Activated naive CD4-positive, alpha-beta T cell treated with anti-CD3 and anti-CD28 coated beads, Interleukin-2, amount 10 ng/mL, durations not matched to agents 7 days and 5 days (primary cell): Measurements from ENCODE around the gene EPO.
"Not testable (repeated sequence)": the region's sequence is repeated elsewhere in the genome, so short reads cannot be mapped to it uniquely, and the experiment has no call there.

Experiments
- CTCF ChIA-PET: fragments of 350-600 bp; sonication (Branson Sonifier 250); formaldehyde crosslinking; loops from one replicate; lab custom pipeline; 2021; ENCODE audit warnings: antibody characterized with exemption; lab: Charles Lee
- DNase-seq: peaks from one replicate; pipeline ENCODE4 v3.0.0-alpha.2; 2020
- H3K27ac Mint-ChIP-seq: one replicate; pipeline ENCODE4 v1.8.0; 2021; ENCODE audit warnings: mild to moderate bottlenecking, moderate library complexity, mixed read lengths
- H3K27me3 Mint-ChIP-seq: one replicate; pipeline ENCODE4 v1.8.0; 2021; ENCODE audit warnings: mild to moderate bottlenecking, mixed read lengths
- H3K36me3 Mint-ChIP-seq: one replicate; pipeline ENCODE4 v1.8.0; 2021; ENCODE audit warnings: mixed read lengths
- H3K4me1 Mint-ChIP-seq: one replicate; pipeline ENCODE4 v1.8.0; 2021; ENCODE audit warnings: mixed read lengths
- H3K4me3 Mint-ChIP-seq: one replicate; pipeline ENCODE4 v1.8.0; 2021; ENCODE audit warnings: mild to moderate bottlenecking, moderate library complexity, mixed read lengths
- H3K9me3 Mint-ChIP-seq: one replicate; pipeline ENCODE4 v1.8.0; 2021; ENCODE audit warnings: mixed read lengths

The EPO gene

DNA sequence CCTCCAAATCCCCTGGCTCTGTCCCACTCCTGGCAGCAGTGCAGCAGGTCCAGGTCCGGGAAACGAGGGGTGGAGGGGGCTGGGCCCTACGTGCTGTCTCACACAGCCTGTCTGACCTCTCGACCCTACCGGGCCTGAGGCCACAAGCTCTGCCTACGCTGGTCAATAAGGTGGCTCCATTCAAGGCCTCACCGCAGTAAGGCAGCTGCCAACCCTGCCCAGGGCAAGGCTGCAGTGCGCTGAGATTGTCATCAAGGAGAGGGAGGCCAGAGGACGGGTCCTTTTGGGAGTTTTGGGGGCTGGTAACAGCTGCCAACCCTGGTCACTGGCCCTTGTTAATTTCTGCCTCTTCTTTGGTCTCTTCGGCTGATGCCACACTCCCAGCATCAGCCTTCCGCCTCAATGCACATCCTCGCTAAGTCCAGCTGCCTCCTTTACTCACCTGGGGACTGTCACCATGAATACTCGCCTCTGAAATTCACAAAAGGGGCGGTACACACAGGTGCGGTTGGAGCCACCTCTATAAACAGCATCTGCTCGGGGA lies 3.5 kb downstream of the EPO start:
- peaks cover 87% of the 10 kb centered on the region for H3K27me3 Mint-ChIP-seq
- CTCF ChIA-PET = interaction anchor here (1.1 to 5.9 kb wide), 3 partner anchors 18 to 135 kb away, joined by 3 to 50 read pairs (median 5); partner anchors contain the start of gene POP7
- no peak for DNase-seq
- H3K36me3 Mint-ChIP-seq = no peaks in the 10 kb centered on the region
- no peak overlapping the region for H3K4me3 Mint-ChIP-seq
- H3K27ac Mint-ChIP-seq = no peak overlapping the region
- H3K4me1 Mint-ChIP-seq = peaks cover 3% of the 10 kb centered on the region
- H3K9me3 Mint-ChIP-seq = no peaks in the 10 kb centered on the region

DNA sequence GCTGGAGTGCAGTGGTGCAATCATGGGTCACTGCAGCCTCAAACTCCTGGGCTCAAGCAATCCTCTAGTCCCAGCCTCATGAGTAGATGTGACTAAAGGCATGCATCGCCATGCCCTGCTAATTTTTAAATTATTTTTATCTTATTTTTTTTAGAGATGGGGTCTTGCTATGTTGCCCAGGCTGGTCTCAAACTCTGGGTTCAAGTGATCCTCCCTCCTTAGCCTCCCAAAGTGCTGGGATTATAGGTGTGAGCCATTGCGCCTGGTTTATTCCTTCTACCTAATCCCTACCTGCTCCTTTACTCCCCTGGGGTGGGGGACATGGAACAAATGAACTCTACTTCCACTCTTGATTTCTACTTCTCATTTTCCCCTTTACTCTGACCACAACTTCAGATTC lies 4.1 kb downstream of the EPO start:
- H3K9me3 Mint-ChIP-seq, H3K4me1 Mint-ChIP-seq, H3K27ac Mint-ChIP-seq, H3K36me3 Mint-ChIP-seq, H3K4me3 Mint-ChIP-seq, DNase-seq: not testable (repeated sequence)
- CTCF ChIA-PET = interaction anchor here (0.9 to 5.9 kb wide), 8 partner anchors 10 to 136 kb away, joined by 3 to 50 read pairs (median 4); partner anchors contain the start of genes POP7 and SLC12A9
- peaks cover 84% of the 10 kb centered on the region for H3K27me3 Mint-ChIP-seq

DNA sequence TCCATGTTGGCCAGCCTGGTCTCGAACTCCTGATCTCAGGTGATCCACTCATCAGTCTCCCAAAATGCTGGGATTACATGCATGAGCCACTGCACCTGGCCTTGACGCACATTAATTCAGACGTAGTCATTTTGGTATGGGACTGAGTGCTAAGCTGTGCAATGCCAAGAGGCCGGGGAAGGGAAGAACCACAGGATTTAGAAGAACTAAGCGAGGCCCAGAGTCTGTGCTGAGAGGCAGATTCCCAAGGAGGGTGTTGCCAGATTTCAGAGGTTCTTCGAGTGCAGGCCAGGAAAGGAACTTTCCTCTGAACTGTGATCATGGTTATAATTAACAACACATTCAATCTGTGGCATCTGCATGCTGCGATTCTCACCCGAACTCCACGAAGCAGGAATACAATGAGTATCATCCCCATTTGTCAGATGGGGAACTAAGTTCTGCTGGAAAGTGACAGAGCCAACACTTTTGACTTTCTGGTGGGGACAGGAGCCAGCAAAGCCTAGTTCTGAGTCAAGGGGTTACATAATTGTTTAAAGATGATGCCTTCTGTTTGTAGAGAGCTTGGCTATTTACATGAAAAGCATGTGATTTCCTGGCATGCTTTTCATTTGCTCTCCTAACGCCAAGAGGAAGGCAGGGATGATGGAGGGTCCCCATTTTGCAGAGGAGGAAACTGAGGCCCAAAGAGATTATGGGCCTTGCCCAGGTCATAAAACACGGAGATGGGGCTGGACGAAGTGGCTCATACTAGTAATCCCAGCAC lies 6.9 kb downstream of the EPO start:
- H3K27ac Mint-ChIP-seq = no peak overlapping the region
- no peak for DNase-seq
- no peaks in the 10 kb centered on the region for H3K36me3 Mint-ChIP-seq
- no peaks in the 10 kb centered on the region for H3K9me3 Mint-ChIP-seq
- no peak overlapping the region for H3K4me3 Mint-ChIP-seq
- H3K4me1 Mint-ChIP-seq = peaks cover 3% of the 10 kb centered on the region
- CTCF ChIA-PET = interaction anchor here (0.9 to 5.9 kb wide), 5 partner anchors 21 to 168 kb away, joined by 3 to 50 read pairs (median 3); partner anchors contain the start of gene POP7
- peaks cover 62% of the 10 kb centered on the region for H3K27me3 Mint-ChIP-seq

DNA sequence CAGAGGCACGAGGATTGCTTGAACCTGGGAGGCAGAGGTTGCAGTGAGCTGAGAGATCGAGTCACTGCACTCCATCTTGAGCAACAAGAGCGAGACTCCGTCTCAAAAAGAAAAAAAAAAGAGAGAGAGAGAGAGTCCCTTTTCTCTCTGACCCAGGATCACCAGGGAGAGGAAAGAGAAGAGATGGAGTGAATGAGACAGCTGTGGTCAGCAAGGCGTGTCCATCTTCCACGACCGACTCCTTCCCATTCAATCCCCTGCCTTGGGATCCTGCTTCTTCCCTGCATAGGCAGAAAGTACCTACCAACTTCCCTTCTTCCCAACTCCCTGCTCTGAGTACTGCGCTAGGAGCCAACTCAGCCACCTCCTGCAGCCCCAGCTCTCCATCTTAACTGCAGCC lies 7.9 kb downstream of the EPO start:
- no peak overlapping the region for H3K4me3 Mint-ChIP-seq
- CTCF ChIA-PET = interaction anchor here (1.0 to 1.2 kb wide), 2 partner anchors 23 to 57 kb away, joined by 3 read pairs; no protein-coding TSS in a partner anchor
- peaks cover 3% of the 10 kb centered on the region for H3K4me1 Mint-ChIP-seq
- DNase-seq = no peak
- H3K9me3 Mint-ChIP-seq = no peaks in the 10 kb centered on the region
- peak overlapping the region; percentile 34 for H3K27ac Mint-ChIP-seq
- H3K36me3 Mint-ChIP-seq = no peaks in the 10 kb centered on the region
- peaks cover 58% of the 10 kb centered on the region for H3K27me3 Mint-ChIP-seq

DNA sequence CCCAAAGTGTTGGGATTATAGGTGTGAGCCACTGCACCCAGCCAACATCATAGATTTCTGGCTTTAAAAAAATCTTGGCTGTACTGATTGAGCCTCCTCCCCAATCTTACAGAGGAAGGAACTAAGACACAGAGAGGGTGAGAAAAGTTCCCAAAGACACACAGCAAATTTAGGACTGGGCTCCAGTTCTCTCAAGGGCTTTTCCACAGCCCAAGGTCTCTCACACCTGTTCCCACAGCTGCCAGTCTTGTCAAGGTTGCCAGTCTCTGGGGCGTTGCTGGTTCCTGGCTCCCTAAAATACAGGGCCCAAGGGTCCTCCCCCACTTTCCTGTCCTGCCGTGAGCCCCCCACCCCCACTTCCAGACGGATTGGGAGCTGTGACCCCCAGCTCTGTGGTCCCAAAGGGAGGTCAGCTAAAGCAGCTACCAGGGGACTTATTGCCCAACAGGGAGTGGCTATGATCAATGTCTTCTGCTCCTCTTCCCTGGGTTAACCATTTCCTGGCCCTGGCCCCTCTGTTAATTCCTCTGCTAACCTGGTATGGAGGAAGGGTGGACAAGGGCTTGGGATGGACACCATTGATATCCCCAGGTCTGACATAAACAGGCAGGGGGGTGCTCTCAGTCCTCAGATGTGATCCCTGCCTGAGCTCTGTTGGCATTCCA lies 10.0 kb downstream of the EPO start:
- no peak overlapping the region for H3K27ac Mint-ChIP-seq
- peaks cover 41% of the 10 kb centered on the region for H3K27me3 Mint-ChIP-seq
- CTCF ChIA-PET = interaction anchor here (1.3 kb wide), 1 partner anchor 122 kb away, joined by 4 read pairs; the partner anchor contains the start of gene SLC12A9
- no peak for DNase-seq
- H3K4me3 Mint-ChIP-seq = no peak overlapping the region
- H3K36me3 Mint-ChIP-seq = no peaks in the 10 kb centered on the region
- peaks cover 5% of the 10 kb centered on the region for H3K4me1 Mint-ChIP-seq
- H3K9me3 Mint-ChIP-seq = no peaks in the 10 kb centered on the region

DNA sequence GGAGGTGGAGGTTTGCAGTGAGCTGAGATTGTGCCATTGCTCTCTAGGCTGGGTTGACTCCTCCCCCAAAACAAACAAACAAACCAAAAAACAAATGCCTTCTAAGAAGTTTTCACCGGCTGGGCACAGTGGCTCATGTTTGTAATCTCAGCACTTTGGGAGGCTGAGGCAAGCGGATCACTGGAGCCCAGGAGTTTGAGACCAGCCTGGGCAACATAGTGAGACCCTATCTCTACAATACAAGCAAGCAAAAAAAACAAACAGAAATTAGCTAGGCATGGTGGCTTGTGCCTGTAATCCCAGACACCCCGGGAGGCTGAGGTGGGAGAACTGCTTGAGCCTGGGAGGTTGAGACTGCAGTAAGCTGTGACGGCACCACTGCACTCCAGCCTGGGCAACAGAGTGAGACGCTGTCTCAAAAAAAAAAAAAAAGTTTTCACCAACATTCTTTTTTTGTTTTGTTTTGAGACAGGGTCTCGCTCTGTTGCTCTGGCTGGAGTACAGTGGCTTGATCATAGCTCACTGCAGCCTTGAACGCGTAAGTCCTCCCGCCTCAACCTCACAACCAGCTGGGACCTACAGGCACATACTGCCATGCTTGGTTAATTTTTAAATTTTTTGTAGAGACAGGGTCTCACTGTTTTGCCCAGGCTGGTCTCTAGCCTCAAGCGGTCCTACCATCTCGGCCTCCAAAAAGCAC lies 11.8 kb downstream of the EPO start:
- no peak for DNase-seq
- Mint-ChIP-seq H3K27me3 (peaks cover 32% of the 10 kb centered on the region), H3K4me3 (no peak overlapping the region), H3K27ac (no peak overlapping the region), H3K4me1 (peaks cover 5% of the 10 kb centered on the region), H3K9me3 (no peaks in the 10 kb centered on the region), H3K36me3 (no peaks in the 10 kb centered on the region)
- CTCF ChIA-PET = interaction anchor here (0.7 kb wide), 1 partner anchor 1358 kb away, joined by 3 read pairs; no protein-coding TSS in a partner anchor

DNA sequence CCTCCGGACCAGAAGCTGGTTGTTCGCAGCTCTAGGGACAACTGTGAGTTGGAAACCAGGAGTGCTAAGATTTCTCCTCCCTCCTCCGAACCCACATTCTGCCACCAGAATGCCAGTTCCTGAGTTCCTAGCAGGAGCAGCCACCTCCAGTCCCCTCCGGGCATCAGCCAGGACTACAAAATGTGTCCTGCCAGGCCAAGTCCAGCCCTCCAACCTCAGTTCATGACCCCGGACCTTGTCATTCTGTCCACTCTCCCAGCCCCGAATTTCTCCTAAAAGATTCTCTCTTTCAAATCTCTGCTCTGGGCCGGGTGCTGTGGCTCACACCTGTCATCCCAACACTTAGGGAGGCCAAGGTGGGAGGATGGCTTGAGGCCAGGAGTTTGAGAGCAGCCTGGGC lies 15.5 kb downstream of the EPO start:
- Mint-ChIP-seq H3K27me3 (peaks cover 6% of the 10 kb centered on the region), H3K4me1 (peaks cover 5% of the 10 kb centered on the region), H3K36me3 (no peaks in the 10 kb centered on the region), H3K4me3 (no peak overlapping the region), H3K9me3 (no peaks in the 10 kb centered on the region), H3K27ac (no peak overlapping the region)
- no peak for DNase-seq
- CTCF ChIA-PET = no interaction called here

DNA sequence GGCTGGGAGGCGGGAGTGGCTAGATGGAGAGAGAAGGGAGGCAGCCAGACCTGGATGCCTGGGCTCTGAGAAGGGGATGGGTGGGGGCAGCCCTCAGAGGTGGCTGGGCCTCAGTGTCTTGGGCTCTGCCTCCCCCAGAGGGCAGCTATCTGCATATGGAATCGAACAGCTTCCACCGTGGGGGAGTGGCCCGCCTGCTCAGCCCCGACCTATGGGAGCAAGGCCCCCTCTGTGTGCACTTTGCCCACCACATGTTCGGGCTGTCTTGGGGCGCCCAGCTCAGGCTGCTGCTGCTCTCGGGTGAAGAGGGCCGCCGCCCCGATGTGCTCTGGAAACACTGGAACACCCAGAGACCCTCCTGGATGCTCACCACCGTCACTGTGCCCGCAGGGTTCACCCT lies 16.4 kb downstream of the EPO start:
- CTCF ChIA-PET = interaction anchor here (0.6 kb wide), 1 partner anchor 33 kb away, joined by 3 read pairs; no protein-coding TSS in a partner anchor
- Mint-ChIP-seq H3K9me3 (no peaks in the 10 kb centered on the region), H3K4me3 (no peak overlapping the region), H3K36me3 (no peaks in the 10 kb centered on the region), H3K27ac (no peak overlapping the region), H3K4me1 (peaks cover 5% of the 10 kb centered on the region), H3K27me3 (peaks cover 6% of the 10 kb centered on the region)
- DNase-seq = no peak

DNA sequence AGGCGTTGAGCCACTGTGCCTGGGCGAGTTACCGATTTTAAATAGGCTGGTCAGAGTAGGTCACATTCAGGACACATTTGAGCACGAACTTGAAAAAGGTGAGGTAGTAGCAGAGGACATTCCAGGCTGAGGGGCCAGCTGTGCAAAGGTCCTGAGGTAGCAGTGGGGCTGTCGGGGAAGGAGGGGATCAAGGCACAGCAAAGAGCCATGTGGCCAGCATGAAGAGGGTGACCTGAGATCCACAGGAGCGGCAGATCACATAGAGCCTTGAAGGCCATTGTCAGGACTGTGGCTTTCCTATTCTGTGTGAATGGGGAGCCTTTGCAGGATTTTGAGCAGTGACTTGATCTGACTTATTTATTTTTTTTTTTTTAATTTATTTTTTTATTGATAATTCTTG lies 19.7 kb downstream of the EPO start:
- no peak for DNase-seq
- Mint-ChIP-seq H3K27me3 (peaks cover 16% of the 10 kb centered on the region), H3K4me3 (no peak overlapping the region), H3K27ac (no peak overlapping the region), H3K9me3 (no peaks in the 10 kb centered on the region), H3K36me3 (no peaks in the 10 kb centered on the region), H3K4me1 (no peaks in the 10 kb centered on the region)
- CTCF ChIA-PET = no interaction called here

DNA sequence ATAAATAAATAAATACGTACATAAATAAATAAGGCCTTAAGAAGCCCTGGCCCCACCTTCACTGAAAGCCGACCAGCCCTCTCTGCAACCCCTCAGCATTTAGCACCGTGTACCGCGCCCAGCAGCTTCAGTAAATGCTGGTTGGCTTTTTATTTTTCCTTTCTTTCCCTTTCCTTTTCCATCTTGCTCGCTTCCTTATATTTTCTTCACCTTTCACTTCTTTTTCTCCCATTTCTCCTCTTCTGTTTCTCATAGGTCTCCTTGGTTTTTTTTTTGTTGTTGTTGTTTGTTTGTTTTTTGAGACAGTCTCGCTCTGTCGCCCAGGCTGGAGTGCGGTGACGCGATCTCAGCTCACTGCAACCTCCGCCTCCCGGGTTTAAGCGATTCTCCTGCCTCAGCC lies 24.3 kb downstream of the EPO start:
- H3K4me1 Mint-ChIP-seq = peaks cover 4% of the 10 kb centered on the region
- no peaks in the 10 kb centered on the region for H3K9me3 Mint-ChIP-seq
- H3K36me3 Mint-ChIP-seq = no peaks in the 10 kb centered on the region
- peaks cover 52% of the 10 kb centered on the region for H3K27me3 Mint-ChIP-seq
- no peak overlapping the region for H3K4me3 Mint-ChIP-seq
- CTCF ChIA-PET = no interaction called here
- no peak overlapping the region for H3K27ac Mint-ChIP-seq
- no peak for DNase-seq

DNA sequence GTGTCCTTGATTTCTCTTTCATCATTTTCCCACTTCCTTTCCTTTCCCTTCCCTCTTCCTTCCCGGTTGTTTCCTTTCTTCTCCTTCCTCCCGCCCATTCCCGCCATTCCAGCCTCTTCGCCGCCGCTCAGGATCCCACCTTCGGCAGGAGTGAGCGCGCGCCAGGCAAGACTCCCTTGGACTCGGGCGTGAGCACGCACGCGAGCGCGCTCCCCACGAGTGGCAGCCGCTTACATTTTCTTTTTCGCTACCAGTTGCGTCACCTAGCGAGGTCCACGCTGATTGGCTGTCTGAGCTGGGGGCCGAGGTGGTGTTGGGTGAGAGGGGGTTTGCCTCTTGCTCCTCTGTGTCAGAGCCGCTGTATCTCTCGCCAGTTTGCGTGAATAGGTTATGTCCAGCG lies 24.9 kb downstream of the EPO start:
- CTCF ChIA-PET = no interaction called here

DNA sequence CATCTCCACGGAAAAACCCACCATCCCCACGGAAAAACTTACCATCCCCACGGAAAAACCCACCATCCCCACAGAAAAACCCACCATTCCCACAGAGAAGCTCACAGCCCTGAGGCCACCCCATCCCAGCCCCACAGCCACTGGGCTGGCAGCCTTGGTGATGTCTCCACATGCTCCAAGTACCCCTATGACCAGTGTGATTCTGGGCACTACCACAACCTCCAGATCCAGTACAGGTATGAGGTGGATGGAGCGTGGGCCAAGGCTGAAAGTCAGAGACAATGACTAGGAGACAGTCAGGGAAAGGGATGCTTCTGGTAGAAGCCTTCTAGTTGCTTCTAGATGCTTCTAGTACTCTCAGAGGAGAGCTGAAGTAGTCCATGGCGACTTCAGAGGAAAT lies 32.7 kb downstream of the EPO start:
- Mint-ChIP-seq H3K4me1 (no peaks in the 10 kb centered on the region), H3K27ac (peak overlapping the region; percentile 64), H3K36me3 (no peaks in the 10 kb centered on the region), H3K9me3 (no peaks in the 10 kb centered on the region), H3K4me3 (no peak overlapping the region), H3K27me3 (peaks cover 39% of the 10 kb centered on the region)
- no peak for DNase-seq
- CTCF ChIA-PET = no interaction called here

More for the DNA sequence above, 24.9 kb downstream of the EPO start:
- peak; percentile 61 for DNase-seq
- Mint-ChIP-seq H3K27ac (no peak overlapping the region), H3K9me3 (no peaks in the 10 kb centered on the region), H3K4me1 (peaks cover 4% of the 10 kb centered on the region), H3K4me3 (peak overlapping the region; percentile 75), H3K27me3 (peaks cover 52% of the 10 kb centered on the region), H3K36me3 (no peaks in the 10 kb centered on the region)

DNA sequence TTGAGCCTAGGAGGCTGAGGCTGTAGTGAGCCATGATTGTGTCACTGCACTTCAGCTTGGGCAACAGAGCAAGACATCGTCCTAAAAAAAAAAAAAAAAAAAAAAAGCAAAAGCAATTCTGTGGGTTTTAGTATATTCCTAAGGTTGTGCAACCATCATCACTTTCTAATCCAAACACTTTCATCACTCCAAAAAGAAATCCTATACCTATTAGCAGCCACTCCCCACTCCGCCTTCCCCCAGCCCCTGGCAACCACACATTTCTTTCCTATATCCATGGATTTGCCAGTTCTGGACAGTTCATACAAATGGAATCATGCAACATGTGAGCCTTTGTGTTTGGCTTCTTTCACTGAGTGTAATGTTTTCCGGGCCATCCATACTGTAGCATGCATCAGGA lies 33.5 kb downstream of the EPO start:
- no peaks in the 10 kb centered on the region for H3K36me3 Mint-ChIP-seq
- no peak overlapping the region for H3K4me3 Mint-ChIP-seq
- H3K9me3 Mint-ChIP-seq = no peaks in the 10 kb centered on the region
- CTCF ChIA-PET = interaction anchor here (0.9 kb wide), 1 partner anchor 48 kb away, joined by 3 read pairs; the partner anchor contains the start of gene POP7
- no peak for DNase-seq
- H3K27me3 Mint-ChIP-seq = peaks cover 38% of the 10 kb centered on the region
- H3K4me1 Mint-ChIP-seq = no peaks in the 10 kb centered on the region
- H3K27ac Mint-ChIP-seq = no peak overlapping the region
